Stomach (tissue), 4 donors: Measurements from ENCODE around the gene RNF133.

Source experiments
- EP300 ChIP-seq: sonication (generic); formaldehyde crosslinking; IDR thresholded peaks from one replicate; pipeline ENCODE4 v1.6.1; 2017; ENCODE audit warnings: antibody characterized with exemption
- POLR2A ChIP-seq, 4 donors: fragments of 450-650 bp; IDR thresholded peaks; one replicate each; pipeline ENCODE4 v1.6.1; 2016; ENCODE audit warnings: antibody characterized with exemption in 4 of 4, control low read depth in 2 of 4, mild to moderate bottlenecking in 1 of 4, moderate library complexity in 1 of 4
- POLR2AphosphoS5 ChIP-seq, 3 donors: sonication (generic); formaldehyde crosslinking; IDR thresholded peaks; one replicate each; pipeline ENCODE4 v1.6.1; 2016; ENCODE audit warnings: antibody characterized with exemption in 3 of 3
- TF ChIP-seq, protein P1 (sequence below), 7 experiments: fragments of 450-650 bp in 4 of 7; fragments of 200-600 bp in 3 of 7; sonication (generic) in 3 of 7; IDR thresholded peaks; one replicate each; pipeline ENCODE4 v1.5.1; 2016 to 2019; ENCODE audit warnings: antibody characterized with exemption in 7 of 7, control low read depth in 2 of 7, mild to moderate bottlenecking in 1 of 7

- no peak for TF ChIP-seq POLR2AphosphoS5 (IDR thresholded peaks at IDR 0.05)
- TF ChIP-seq POLR2A (IDR thresholded peaks at IDR 0.05): no peak
- TF ChIP-seq, protein P1, sequence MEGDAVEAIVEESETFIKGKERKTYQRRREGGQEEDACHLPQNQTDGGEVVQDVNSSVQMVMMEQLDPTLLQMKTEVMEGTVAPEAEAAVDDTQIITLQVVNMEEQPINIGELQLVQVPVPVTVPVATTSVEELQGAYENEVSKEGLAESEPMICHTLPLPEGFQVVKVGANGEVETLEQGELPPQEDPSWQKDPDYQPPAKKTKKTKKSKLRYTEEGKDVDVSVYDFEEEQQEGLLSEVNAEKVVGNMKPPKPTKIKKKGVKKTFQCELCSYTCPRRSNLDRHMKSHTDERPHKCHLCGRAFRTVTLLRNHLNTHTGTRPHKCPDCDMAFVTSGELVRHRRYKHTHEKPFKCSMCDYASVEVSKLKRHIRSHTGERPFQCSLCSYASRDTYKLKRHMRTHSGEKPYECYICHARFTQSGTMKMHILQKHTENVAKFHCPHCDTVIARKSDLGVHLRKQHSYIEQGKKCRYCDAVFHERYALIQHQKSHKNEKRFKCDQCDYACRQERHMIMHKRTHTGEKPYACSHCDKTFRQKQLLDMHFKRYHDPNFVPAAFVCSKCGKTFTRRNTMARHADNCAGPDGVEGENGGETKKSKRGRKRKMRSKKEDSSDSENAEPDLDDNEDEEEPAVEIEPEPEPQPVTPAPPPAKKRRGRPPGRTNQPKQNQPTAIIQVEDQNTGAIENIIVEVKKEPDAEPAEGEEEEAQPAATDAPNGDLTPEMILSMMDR (IDR thresholded peaks at IDR 0.05): no peak
- no peak for TF ChIP-seq EP300
Observed at GRCh38 chr7:122748195-122748594, 49.3 kb upstream of the RNF133 start.
